Stimulated activated naive CD8-positive, alpha-beta T cell treated with anti-CD3 and anti-CD28 coated beads, Interleukin-15, Interleukin-2, amounts not matched to agents 100 ng/mL and 50 ng/mL, for 24 hours (primary cell): ENCODE data around the gene POLRMT.
A peak's percentile ranks its signal among the peaks of the same experiment; 100 is the strongest.

Experiments
- H3K27ac Mint-ChIP-seq: one replicate; pipeline ENCODE4 v1.8.0; 2021; ENCODE audit warnings: mild to moderate bottlenecking, mixed read lengths
- H3K27me3 Mint-ChIP-seq: one replicate; pipeline ENCODE4 v1.8.0; 2021; ENCODE audit warnings: mixed read lengths
- H3K36me3 Mint-ChIP-seq: one replicate; pipeline ENCODE4 v1.8.0; 2021; ENCODE audit warnings: low read depth, mixed read lengths
- H3K4me1 Mint-ChIP-seq: one replicate; pipeline ENCODE4 v1.8.0; 2021; ENCODE audit warnings: low read depth, mixed read lengths
- H3K4me3 Mint-ChIP-seq: one replicate; pipeline ENCODE4 v1.8.0; 2021; ENCODE audit warnings: mild to moderate bottlenecking, mixed read lengths
- H3K9me3 Mint-ChIP-seq: one replicate; pipeline ENCODE4 v1.8.0; 2021; ENCODE audit warnings: mixed read lengths

Gene POLRMT

GRCh38 chr19:581399-582111 lies 51.8 kb downstream of the POLRMT start:
- peaks cover 3% of the 10 kb centered on the region for H3K36me3 Mint-ChIP-seq
- H3K9me3 Mint-ChIP-seq = no peaks in the 10 kb centered on the region
- no peak overlapping the region for H3K27ac Mint-ChIP-seq
- no peaks in the 10 kb centered on the region for H3K27me3 Mint-ChIP-seq
- no peak overlapping the region for H3K4me3 Mint-ChIP-seq
- H3K4me1 Mint-ChIP-seq = peaks cover 11% of the 10 kb centered on the region

DNA sequence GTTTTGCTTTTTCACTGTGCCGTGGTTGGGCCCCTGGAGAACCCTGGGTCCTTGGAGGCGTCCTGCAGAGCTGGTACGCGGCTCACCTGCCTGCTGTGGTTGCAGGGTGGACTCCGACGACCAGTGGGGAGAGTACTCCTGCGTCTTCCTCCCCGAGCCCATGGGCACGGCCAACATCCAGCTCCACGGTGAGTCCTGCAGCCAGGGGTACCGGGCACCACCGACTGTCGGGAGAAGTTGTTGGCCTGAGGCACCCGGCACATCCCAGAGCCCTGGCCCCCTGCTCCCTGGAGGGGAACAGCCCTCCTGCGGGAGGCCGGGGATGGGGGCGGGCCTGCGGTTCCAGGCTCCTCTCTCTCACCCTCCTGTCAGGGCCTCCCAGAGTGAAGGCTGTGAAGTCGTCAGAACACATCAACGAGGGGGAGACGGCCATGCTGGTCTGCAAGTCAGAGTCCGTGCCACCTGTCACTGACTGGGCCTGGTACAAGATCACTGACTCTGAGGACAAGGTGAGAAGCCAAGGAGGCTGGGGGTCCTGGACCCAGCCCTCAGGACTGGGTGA lies 53.0 kb downstream of the POLRMT start:
- no peaks in the 10 kb centered on the region for H3K9me3 Mint-ChIP-seq

DNA sequence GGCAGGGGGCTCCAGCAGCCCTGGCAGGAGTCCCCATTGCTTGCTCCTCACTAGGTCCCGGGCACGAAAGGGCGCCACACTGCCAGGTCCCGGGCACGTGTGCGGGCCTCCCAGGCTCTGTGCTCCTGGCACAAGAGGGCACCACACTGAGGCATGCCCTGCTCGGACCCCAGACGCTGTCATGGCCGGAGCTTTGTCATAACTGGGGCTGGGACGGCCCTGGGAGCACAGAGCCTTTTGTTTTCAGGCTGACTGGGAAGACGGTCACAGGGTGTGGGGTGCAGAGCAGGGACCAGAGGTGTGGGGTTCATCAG lies 53.5 kb downstream of the POLRMT start:
- Mint-ChIP-seq H3K4me1 (peaks cover 17% of the 10 kb centered on the region), H3K36me3 (peaks cover 7% of the 10 kb centered on the region), H3K27me3 (no peaks in the 10 kb centered on the region), H3K27ac (no peak overlapping the region), H3K9me3 (no peaks in the 10 kb centered on the region), H3K4me3 (no peak overlapping the region)

More for the DNA sequence above, 53.0 kb downstream of the POLRMT start:
- H3K36me3 Mint-ChIP-seq = peaks cover 4% of the 10 kb centered on the region
- H3K4me1 Mint-ChIP-seq = peaks cover 12% of the 10 kb centered on the region
- H3K27ac Mint-ChIP-seq = no peak overlapping the region
- H3K4me3 Mint-ChIP-seq = no peak overlapping the region
- H3K27me3 Mint-ChIP-seq = no peaks in the 10 kb centered on the region

- no peak overlapping the region for H3K4me3 Mint-ChIP-seq
- peaks cover 10% of the 10 kb centered on the region for H3K36me3 Mint-ChIP-seq
- no peaks in the 10 kb centered on the region for H3K9me3 Mint-ChIP-seq
- H3K4me1 Mint-ChIP-seq = peaks cover 22% of the 10 kb centered on the region
- no peak overlapping the region for H3K27ac Mint-ChIP-seq
- no peaks in the 10 kb centered on the region for H3K27me3 Mint-ChIP-seq
Observed at GRCh38 chr19:579111-579841, 54.1 kb downstream of the POLRMT start.

- Mint-ChIP-seq H3K4me3 (no peak overlapping the region), H3K9me3 (no peaks in the 10 kb centered on the region), H3K27ac (no peak overlapping the region), H3K4me1 (peaks cover 27% of the 10 kb centered on the region), H3K36me3 (peaks cover 10% of the 10 kb centered on the region), H3K27me3 (no peaks in the 10 kb centered on the region)
Observed at GRCh38 chr19:577439-578392, 55.6 kb downstream of the POLRMT start.

- Mint-ChIP-seq H3K27ac (no peak overlapping the region), H3K36me3 (peaks cover 10% of the 10 kb centered on the region), H3K27me3 (no peaks in the 10 kb centered on the region), H3K9me3 (no peaks in the 10 kb centered on the region), H3K4me3 (no peak overlapping the region), H3K4me1 (peaks cover 30% of the 10 kb centered on the region)
Observed at GRCh38 chr19:576768-577438, 56.4 kb downstream of the POLRMT start.

DNA sequence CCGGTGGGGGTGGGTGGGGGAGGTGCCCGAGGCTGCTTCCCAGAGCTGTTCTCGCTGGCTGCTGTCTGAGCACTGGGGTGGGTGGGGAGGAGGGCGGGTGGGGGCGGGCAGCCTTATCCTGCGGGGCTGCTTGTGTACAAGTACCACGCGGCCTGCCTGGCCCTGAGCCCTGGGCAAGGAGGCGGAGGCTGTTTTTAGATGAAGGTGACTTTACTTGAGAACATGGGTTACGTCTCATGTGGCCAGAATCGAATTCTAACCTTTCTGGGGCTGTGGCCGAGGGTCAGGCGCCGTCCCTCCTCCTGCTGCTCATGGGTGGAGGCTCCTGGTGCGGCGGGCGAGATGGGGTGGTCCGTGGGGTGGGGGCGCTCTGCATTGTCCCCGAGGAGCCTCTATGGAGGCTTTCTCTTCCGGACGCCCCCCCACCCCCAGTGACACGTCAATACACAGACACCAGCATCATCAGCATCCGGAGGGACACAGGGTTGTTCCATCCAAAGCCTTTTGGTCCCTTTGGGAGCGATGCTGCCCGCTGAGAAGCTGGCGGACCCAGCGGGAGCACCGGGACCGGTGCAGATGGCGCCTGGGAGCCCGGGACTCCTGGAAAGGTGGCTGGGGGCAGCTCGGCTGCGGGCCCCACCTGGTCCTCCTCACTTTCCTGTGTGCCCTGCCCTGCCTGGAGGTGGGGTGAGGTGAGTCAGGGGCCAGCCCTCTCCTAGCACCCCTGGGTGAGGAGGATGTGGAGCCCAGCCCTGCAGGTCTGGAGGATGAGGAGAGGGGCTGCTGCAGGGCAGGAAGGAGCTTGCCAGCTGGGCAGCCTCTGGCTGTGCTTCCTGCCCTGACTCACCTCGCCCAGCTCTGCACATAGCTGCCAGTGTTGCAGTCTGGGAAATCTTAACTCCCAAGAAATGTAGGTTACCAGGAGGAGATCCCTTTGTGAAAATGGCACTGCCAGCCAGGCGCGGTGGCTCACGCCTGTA lies 57.5 kb downstream of the POLRMT start:
- Mint-ChIP-seq H3K36me3 (peaks cover 10% of the 10 kb centered on the region), H3K27me3 (no peaks in the 10 kb centered on the region), H3K4me3 (no peak overlapping the region), H3K27ac (peak overlapping the region; percentile 36), H3K4me1 (peaks cover 40% of the 10 kb centered on the region), H3K9me3 (no peaks in the 10 kb centered on the region)

GRCh38 chr19:574658-575526 lies 58.4 kb downstream of the POLRMT start:
- H3K4me1 Mint-ChIP-seq = peaks cover 43% of the 10 kb centered on the region

GRCh38 chr19:573519-573825 lies 59.9 kb downstream of the POLRMT start:
- Mint-ChIP-seq H3K27ac (peak overlapping the region; percentile 55), H3K36me3 (peaks cover 10% of the 10 kb centered on the region), H3K4me3 (peak overlapping the region; percentile 88), H3K27me3 (no peaks in the 10 kb centered on the region), H3K4me1 (peaks cover 47% of the 10 kb centered on the region), H3K9me3 (no peaks in the 10 kb centered on the region)

More at GRCh38 chr19:574658-575526, 58.4 kb downstream of the POLRMT start:
- no peaks in the 10 kb centered on the region for H3K27me3 Mint-ChIP-seq
- H3K9me3 Mint-ChIP-seq = no peaks in the 10 kb centered on the region
- H3K36me3 Mint-ChIP-seq = peaks cover 10% of the 10 kb centered on the region
- peak overlapping the region; percentile 61 for H3K4me3 Mint-ChIP-seq
- H3K27ac Mint-ChIP-seq = peak overlapping the region; percentile 52

GRCh38 chr19:572743-573518 lies 60.4 kb downstream of the POLRMT start:
- Mint-ChIP-seq H3K4me3 (peak overlapping the region; percentile 88), H3K4me1 (peaks cover 47% of the 10 kb centered on the region), H3K27ac (peak overlapping the region; percentile 79), H3K9me3 (no peaks in the 10 kb centered on the region), H3K27me3 (no peaks in the 10 kb centered on the region), H3K36me3 (peaks cover 10% of the 10 kb centered on the region)

DNA sequence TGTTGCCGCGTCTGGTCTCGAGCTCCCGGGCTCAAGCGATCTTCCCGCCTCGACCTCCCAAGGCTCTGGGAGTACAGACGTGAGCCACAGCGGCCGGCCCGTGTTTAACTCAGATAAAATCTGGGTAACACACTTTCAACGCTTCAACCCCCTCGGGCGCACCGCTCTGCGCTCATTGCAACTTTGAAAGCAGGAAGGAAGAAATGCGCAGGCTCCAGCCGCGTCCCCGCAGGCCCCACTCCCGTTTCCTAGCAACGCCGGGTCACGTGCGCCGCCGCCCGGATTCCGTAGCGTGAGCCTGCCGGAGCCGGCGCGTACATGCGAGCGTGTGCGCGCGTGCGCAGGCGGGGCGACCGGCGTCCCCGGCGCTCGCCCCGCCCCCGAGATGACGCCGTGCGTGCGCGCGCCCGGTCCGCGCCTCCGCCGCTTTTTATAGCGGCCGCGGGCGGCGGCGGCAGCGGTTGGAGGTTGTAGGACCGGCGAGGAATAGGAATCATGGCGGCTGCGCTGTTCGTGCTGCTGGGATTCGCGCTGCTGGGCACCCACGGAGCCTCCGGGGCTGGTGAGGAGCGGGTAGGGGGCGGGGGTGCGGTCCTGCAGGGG lies 61.1 kb downstream of the POLRMT start, which contains the start of gene BSG:
Gene BSG (plus strand): TSS at position 457 of the 603 bp plus-strand sequence. CDS start 39 bp downstream, at position 496.
- Mint-ChIP-seq H3K27me3 (no peaks in the 10 kb centered on the region), H3K4me1 (peaks cover 45% of the 10 kb centered on the region), H3K4me3 (peak within 1 kb of the TSS; percentile 88), H3K9me3 (no peaks in the 10 kb centered on the region), H3K36me3 (peaks cover 10% of the 10 kb centered on the region), H3K27ac (peak within 1 kb of the TSS; percentile 98)

DNA sequence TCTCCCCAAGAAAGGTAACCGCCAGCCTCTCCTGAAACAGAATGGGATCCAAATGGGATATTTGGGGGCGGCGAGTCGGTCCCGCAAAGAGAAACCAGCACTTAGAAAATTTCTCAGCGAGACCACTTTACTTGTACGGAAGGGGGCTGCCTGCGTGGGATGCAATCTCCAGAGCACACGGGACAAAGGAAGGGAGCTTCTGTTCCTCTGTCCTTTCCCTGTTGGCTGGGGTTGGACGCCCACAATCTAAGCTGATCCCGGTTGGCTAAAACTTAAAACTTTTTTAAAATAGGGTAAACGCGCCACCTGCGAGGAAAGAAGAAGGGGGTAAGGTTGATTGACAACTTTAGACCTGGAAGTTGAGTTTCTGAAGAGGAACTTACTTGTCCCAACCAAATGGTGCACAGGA lies 61.8 kb downstream of the POLRMT start:
- Mint-ChIP-seq H3K4me1 (peaks cover 40% of the 10 kb centered on the region), H3K27me3 (no peaks in the 10 kb centered on the region), H3K9me3 (no peaks in the 10 kb centered on the region), H3K4me3 (peak overlapping the region; percentile 86), H3K36me3 (peaks cover 6% of the 10 kb centered on the region), H3K27ac (peak overlapping the region; percentile 92)
